GM23248 (cell line): ENCODE results near the gene CHST11. TPM values are rescaled to one million over a fixed set of nuclear protein-coding genes. Genes with fewer than 3 reads are reported as not detected.
"Not testable (repeated sequence)": the region's sequence is repeated elsewhere in the genome, so short reads cannot be mapped to it uniquely, and the experiment has no call there.

Experiments used
- DNase-seq: peaks from one replicate; pipeline ENCODE4 v3.0.0-alpha.2; 2015
- H2AFZ ChIP-seq: fragments of 200-600 bp; sonication (generic); 2 replicates; pipeline ENCODE4 v1.6.1; 2016; ENCODE audit warnings: antibody characterized with exemption
- H3F3A ChIP-seq: fragments of 200-600 bp; sonication (generic); 2 replicates; pipeline ENCODE4 v1.6.1; 2016; ENCODE audit warnings: mild to moderate bottlenecking, antibody characterized with exemption, mixed run types; ENCODE audit not compliant: insufficient read depth
- H3K27ac ChIP-seq: fragments of 200-600 bp; sonication (generic); 2 replicates; pipeline ENCODE4 v1.5.1; 2016; ENCODE audit warnings: mild to moderate bottlenecking
- H3K27me3 ChIP-seq: fragments of 200-600 bp; sonication (generic); replicated peaks from 2 replicates; pipeline ENCODE4 v1.6.1; 2016; ENCODE audit warnings: mild to moderate bottlenecking; ENCODE audit not compliant: insufficient read depth
- H3K36me3 ChIP-seq: fragments of 200-600 bp; sonication (generic); 2 replicates; pipeline ENCODE4 v1.6.1; 2016; ENCODE audit warnings: low read depth, mild to moderate bottlenecking
- H3K4me1 ChIP-seq: fragments of 200-600 bp; sonication (generic); 2 replicates; pipeline ENCODE4 v1.6.1; 2016; ENCODE audit warnings: mild to moderate bottlenecking; ENCODE audit not compliant: insufficient read depth
- H3K4me2 ChIP-seq: fragments of 200-600 bp; sonication (generic); one replicate; pipeline ENCODE4 v1.6.1; 2016; ENCODE audit warnings: mild to moderate bottlenecking; ENCODE audit not compliant: unreplicated experiment
- H3K4me3 ChIP-seq: fragments of 200-600 bp; sonication (generic); 2 replicates; pipeline ENCODE4 v1.5.1; 2016; ENCODE audit warnings: mild to moderate bottlenecking
- H3K79me2 ChIP-seq: fragments of 200-600 bp; sonication (generic); 2 replicates; pipeline ENCODE4 v1.6.1; 2016; ENCODE audit warnings: mild to moderate bottlenecking; ENCODE audit not compliant: insufficient read depth
- H3K9ac ChIP-seq: fragments of 200-600 bp; sonication (generic); 2 replicates; pipeline ENCODE4 v1.6.1; 2016; ENCODE audit warnings: mild to moderate bottlenecking
- H3K9me2 ChIP-seq: fragments of 200-600 bp; sonication (generic); 2 replicates; pipeline ENCODE4 v1.6.1; 2016; ENCODE audit warnings: mixed run types, mild to moderate bottlenecking, moderate library complexity; ENCODE audit not compliant: insufficient read depth
- H3K9me3 ChIP-seq: fragments of 200-600 bp; sonication (generic); one replicate; pipeline ENCODE4 v1.6.1; 2017; ENCODE audit warnings: low read depth
- H4K20me1 ChIP-seq: fragments of 200-600 bp; sonication (generic); 2 replicates; pipeline ENCODE4 v1.6.0; 2016; ENCODE audit not compliant: insufficient read depth
- EZH2 ChIP-seq: fragments of 200-600 bp; sonication (generic); IDR thresholded peaks from 2 replicates; pipeline ENCODE4 v1.6.1; 2018; ENCODE audit warnings: antibody characterized with exemption, mild to moderate bottlenecking; ENCODE audit not compliant: insufficient read depth, poor library complexity, severe bottlenecking
- EZH2phosphoT487 ChIP-seq: fragments of 200-600 bp; sonication (generic); IDR thresholded peaks from 2 replicates; pipeline ENCODE4 v1.6.1; 2018; ENCODE audit warnings: antibody characterized with exemption, moderate library complexity, mild to moderate bottlenecking, low read depth; ENCODE audit not compliant: insufficient read depth
- WGBS, 2 experiments: methylation state at CpG; one replicate each; pipeline ENCODE4 v1.1.6; 2015 to 2017; ENCODE audit warnings: low lambda C conversion rate in 2 of 2, low coverage in 1 of 2; ENCODE audit errors: missing lambda C conversion rate in 2 of 2; 5-methylcytosine and 5-hydroxymethylcytosine counted together
- in situ Hi-C: fragments of 300-500 bp; cut with MboI; formaldehyde crosslinking; loops from 2 replicates; pipeline ENCODE4 v1.15.0; 2020
- polyA plus RNA-seq: library from polyadenylated mRNA; unstranded; fragments of >200 nt; fragmentation: Nextera tagmentation; extraction: Ambion mirVana; gene quantifications from 2 replicates; pipeline ENCODE4 v1.2.1, GENCODE V29; 2016
- total RNA-seq: library from RNA; depleted of rRNA; stranded (reverse); fragments of >200 nt; shearing (Covaris generic); gene quantifications from 2 replicates; pipeline ENCODE4 v1.2.3, GENCODE V29; 2014

CHST11 gene
- total and polyA plus RNA-seq, 2 experiments from 2014 or later = 3.7 to 5.4 TPM

DNA sequence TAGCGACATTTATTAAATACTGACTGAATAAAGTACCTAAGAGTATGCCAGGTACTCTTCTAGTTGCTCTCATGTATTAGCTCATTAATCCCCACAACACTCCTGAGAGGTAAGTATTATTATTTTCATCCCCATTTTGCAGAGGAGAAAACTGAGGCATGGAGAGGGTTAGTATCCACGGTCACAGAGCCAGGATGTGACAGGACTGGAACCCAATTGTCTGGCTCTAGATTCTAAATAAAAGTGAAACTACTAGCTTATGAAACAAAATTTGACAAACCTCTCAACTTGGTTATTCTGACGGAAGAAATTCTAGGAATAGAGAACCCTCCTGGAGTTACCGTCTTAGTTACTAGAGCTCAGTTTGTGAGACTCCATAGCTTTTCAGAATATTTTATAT, 112.2 kb downstream of the CHST11 start:
- in situ Hi-C loops = no loop called here

DNA sequence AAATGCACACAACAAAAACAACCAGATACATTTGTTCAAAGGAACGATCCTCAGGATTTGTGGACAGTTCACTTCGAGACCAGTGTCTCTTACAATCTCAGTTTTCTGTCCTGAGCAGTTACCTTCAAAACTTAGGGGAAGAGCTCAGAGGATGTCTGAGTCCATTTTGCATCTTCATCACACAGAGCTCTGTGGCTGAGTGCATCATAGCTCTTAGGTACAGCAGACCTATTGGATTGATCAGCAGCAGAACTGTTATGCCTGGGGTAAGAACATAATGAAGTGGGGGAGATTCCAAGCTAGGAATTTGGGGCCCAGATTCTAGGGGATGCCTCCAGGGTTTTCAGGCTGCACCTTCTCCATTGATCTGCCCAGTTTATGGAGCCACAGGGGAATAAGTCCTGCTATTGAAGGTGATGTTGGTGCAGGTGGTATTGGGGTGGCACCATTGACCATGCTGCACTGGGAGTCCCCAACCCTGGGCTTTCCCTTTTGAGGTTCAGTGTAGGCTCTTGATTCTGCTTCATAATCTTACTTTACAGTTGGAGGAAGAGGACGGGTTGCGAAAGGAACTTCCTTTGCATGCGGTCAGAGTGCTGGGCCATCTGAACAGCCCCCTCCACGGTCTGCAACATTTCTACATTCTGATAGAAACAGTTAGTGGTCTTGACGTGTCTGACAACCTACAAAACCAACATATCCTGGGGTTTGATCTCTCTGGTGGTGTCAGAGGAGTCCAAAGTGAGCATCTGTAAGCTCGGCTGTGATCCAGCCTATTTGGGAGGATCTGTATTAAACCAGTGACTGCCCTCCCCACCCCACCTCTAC, 112.8 kb downstream of the CHST11 start:
- 83 to 87% methylated on average over 8 of the region's 8 CpGs for WGBS, 2 experiments
- Histone ChIP-seq H3K4me1 (peaks cover 12% of the 10 kb centered on the region; the same call in 1 of the 2 replicates), H3K27me3 (no peaks in the 10 kb centered on the region)

More for the DNA sequence above, 112.2 kb downstream of the CHST11 start:
- Histone ChIP-seq H3K9ac (no peak overlapping the region), H3K79me2 (peaks cover 10% of the 10 kb centered on the region; the same call in 1 of the 2 replicates), H3K4me3 (no peak overlapping the region), H3K9me3 (no peaks in the 10 kb centered on the region), H3K36me3 (no peaks in the 10 kb centered on the region), H3K27ac (no peak overlapping the region), H3K27me3 (no peaks in the 10 kb centered on the region), H3K4me1 (peaks cover 12% of the 10 kb centered on the region; the same call in 1 of the 2 replicates), H3K9me2 (no peaks in the 10 kb centered on the region), H4K20me1 (no peaks in the 10 kb centered on the region), H3K4me2 (no peak overlapping the region), H3F3A (no peaks in the 10 kb centered on the region), H2AFZ (no peak overlapping the region)
- WGBS, 2 experiments = 94 to 97% methylated on average over 4 of the region's 4 CpGs
- DNase-seq = no peak
- no peak for TF ChIP-seq EZH2
- no peak for TF ChIP-seq EZH2phosphoT487

DNA sequence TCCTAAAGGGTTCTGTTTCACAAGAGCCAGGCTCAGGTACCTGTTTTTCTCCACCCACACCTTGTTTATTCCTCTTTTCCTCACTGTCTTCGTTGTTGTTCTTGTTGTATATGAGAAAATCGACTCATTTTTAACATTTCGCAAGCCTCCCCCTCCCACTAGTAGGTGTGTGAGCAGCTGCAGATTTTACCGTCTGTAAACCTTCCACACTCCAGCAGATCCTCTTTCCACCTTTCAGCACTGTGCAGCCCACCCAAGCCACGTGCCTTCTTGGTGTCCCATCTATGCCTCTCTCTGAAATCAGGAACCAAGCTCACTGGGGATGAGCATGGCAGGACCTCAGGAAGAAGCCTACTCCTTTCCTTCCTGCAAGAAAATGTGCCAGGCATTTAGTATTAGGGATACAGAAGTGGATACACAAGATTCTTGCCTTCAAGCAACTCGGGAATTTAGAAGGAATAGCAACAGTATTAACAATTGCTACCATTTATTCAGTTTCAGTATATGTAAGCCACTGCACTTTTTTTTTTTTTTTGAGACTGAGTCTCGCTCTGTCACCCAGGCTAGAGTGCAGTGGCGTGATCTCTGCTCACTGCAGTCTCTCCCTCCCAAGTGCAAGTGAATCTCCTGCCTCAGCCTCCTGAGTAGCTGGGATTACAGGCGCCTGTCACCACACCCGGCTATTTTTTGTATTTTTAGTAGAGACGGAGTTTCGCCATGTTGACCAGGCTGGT, 113.6 kb downstream of the CHST11 start:
- Histone ChIP-seq H4K20me1 (no peaks in the 10 kb centered on the region), H3K79me2 (peaks cover 14% of the 10 kb centered on the region; the same call in 1 of the 2 replicates), H3K9me3 (no peaks in the 10 kb centered on the region), H3K4me3 (no peak overlapping the region), H2AFZ (no peak overlapping the region), H3F3A (no peaks in the 10 kb centered on the region), H3K9me2 (no peaks in the 10 kb centered on the region), H3K27ac (no peak overlapping the region), H3K9ac (no peak overlapping the region), H3K36me3 (no peaks in the 10 kb centered on the region), H3K4me1 (peaks cover 11% of the 10 kb centered on the region), H3K4me2 (no peak overlapping the region), H3K27me3 (no peaks in the 10 kb centered on the region)
- no peak for TF ChIP-seq EZH2phosphoT487
- no peak for TF ChIP-seq EZH2
- DNase-seq = no peak
- in situ Hi-C loops = no loop called here
- 84 to 90% methylated on average over 12 of the region's 12 CpGs for WGBS, 2 experiments

More for the DNA sequence above, 112.8 kb downstream of the CHST11 start:
- DNase-seq = no peak
- no peak overlapping the region for H3K4me3 ChIP-seq
- H3K36me3 ChIP-seq = no peaks in the 10 kb centered on the region
- H2AFZ ChIP-seq = no peak overlapping the region
- in situ Hi-C loops = no loop called here
- H4K20me1 ChIP-seq = no peaks in the 10 kb centered on the region
- no peaks in the 10 kb centered on the region for H3K9me3 ChIP-seq
- H3K9ac ChIP-seq = no peak overlapping the region
- no peak overlapping the region for H3K4me2 ChIP-seq
- H3K27ac ChIP-seq = no peak overlapping the region
- no peak for TF ChIP-seq EZH2
- TF ChIP-seq EZH2phosphoT487 = no peak
- no peaks in the 10 kb centered on the region for H3K9me2 ChIP-seq
- no peaks in the 10 kb centered on the region for H3F3A ChIP-seq
- peaks cover 10% of the 10 kb centered on the region; the same call in 1 of the 2 replicates for H3K79me2 ChIP-seq

DNA sequence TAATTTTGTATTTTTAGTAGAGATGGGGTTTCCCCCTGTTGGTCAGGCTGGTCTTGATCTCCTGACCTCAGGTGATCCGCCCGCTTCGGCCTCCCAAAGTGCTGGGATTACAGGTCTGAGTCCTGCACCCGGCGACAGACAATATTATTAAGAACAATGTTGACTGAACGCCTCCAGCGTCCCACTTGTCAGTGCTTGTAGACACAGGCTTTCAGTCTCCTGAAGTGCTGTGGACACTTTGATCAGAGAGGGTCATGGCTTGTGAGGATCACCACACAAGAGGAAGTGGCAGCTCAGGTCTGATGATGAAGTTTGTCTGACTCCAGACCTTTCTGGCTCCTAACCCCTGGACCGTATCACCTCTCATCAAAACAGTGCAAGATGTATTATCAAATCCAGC, 114.6 kb downstream of the CHST11 start:
- DNase-seq = no peak
- Histone ChIP-seq H3K4me1 (peaks cover 1% of the 10 kb centered on the region), H3K4me3 (no peak overlapping the region), H3F3A (peaks cover under 1% of the 10 kb centered on the region; the same call in 1 of the 2 replicates), H3K4me2 (no peak overlapping the region), H3K36me3 (no peaks in the 10 kb centered on the region), H4K20me1 (no peaks in the 10 kb centered on the region), H3K9ac (no peak overlapping the region), H3K9me2 (no peaks in the 10 kb centered on the region), H3K27ac (no peak overlapping the region), H3K79me2 (peaks cover 22% of the 10 kb centered on the region), H3K27me3 (no peaks in the 10 kb centered on the region), H2AFZ (no peak overlapping the region), H3K9me3 (no peaks in the 10 kb centered on the region)
- in situ Hi-C loops = no loop called here
- 84 to 90% methylated on average over 8 of the region's 8 CpGs for WGBS, 2 experiments
- TF ChIP-seq EZH2 (no peak), EZH2phosphoT487 (no peak)

DNA sequence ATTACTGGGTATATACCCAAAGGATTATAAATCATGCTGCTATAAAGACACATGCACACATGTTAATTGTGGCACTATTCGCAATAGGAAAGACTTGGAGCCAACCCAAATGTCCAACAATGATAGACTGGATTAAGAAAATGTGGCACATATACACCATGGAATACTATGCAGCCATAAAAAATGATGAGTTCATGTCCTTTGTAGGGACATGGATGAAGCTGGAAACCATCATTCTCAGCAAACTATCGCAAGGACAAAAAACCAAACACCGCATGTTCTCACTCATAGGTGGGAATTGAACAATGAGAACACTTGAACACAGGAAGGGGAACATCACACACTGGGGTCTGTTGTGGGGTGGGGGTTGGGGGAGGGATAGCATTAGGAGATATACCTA, 117.6 kb downstream of the CHST11 start:
- in situ Hi-C loops = not testable (repeated sequence)

DNA sequence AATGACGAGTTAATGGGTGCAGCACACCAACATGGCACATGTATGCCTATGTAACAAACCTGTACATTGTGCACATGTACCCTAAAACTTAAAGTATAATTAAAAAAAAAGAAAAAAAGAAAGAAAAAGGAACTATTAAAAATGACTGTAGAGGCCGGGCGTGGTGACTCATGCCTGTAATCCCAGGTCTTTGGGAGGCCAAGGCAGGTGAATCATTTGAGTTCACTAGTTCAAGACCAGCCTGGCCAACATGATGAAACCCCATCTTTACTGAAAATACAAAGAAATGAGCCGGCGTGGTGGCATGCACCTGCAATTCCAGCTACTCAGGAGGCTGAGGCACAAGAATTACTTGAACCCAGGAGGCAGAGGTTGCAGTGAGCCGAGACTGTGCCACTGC, 118.0 kb downstream of the CHST11 start:
- in situ Hi-C loops = not testable (repeated sequence)

More for the DNA sequence above, 117.6 kb downstream of the CHST11 start:
- H3K4me1 ChIP-seq = peaks cover 27% of the 10 kb centered on the region
- H3K36me3 ChIP-seq, H3K9me2 ChIP-seq, H3K4me2 ChIP-seq, H3K27me3 ChIP-seq, H3K9ac ChIP-seq, H4K20me1 ChIP-seq, H3K27ac ChIP-seq, H3K9me3 ChIP-seq, H2AFZ ChIP-seq, H3K4me3 ChIP-seq, DNase-seq: not testable (repeated sequence)
- H3K79me2 ChIP-seq = peaks cover 12% of the 10 kb centered on the region
- 100% methylated on average over 1 to 3 of the region's 3 CpGs for WGBS, 2 experiments
- peaks cover 29% of the 10 kb centered on the region for H3F3A ChIP-seq

More for the DNA sequence above, 118.0 kb downstream of the CHST11 start:
- not testable (repeated sequence) for H3K4me3 ChIP-seq, H3K36me3 ChIP-seq, H2AFZ ChIP-seq, H3K9me2 ChIP-seq, H3K27ac ChIP-seq, H3K9ac ChIP-seq, H4K20me1 ChIP-seq, H3K4me2 ChIP-seq, H3K9me3 ChIP-seq, H3K27me3 ChIP-seq
- Histone ChIP-seq H3K4me1 (peaks cover 31% of the 10 kb centered on the region), H3F3A (peaks cover 33% of the 10 kb centered on the region), H3K79me2 (peaks cover 12% of the 10 kb centered on the region)
- 39 to 44% methylated on average over 6 of the region's 6 CpGs for whole genome bisulfite sequencing, 2 experiments
- DNase-seq = peak; percentile 75
